ENCODE data around the gene COL9A3. TPM values are rescaled to one million over a fixed set of nuclear protein-coding genes. Genes with fewer than 3 reads are reported as not detected.
A peak's percentile ranks its signal among the peaks of the same experiment; 100 is the strongest.

COL9A3 gene
- total RNA-seq, 1 donor from 2014 or later = 10.5 TPM

- Histone ChIP-seq H3K27ac (no peak overlapping the region), H4K20me1 (ENCODE audit: low read depth) (peaks cover 14% of the 10 kb centered on the region), H2AFZ (replicated peaks) (no peak overlapping the region), H3K4me1 (peaks cover 19% of the 10 kb centered on the region), H3K27me3 (peaks cover 29% of the 10 kb centered on the region), H3F3A (ENCODE audit: low read depth) (peaks cover 20% of the 10 kb centered on the region), H3K9me3 (ENCODE audit: low read depth) (no peaks in the 10 kb centered on the region), H3K4me3 (no peak overlapping the region), H3K4me2 (no peak overlapping the region), H3K9ac (no peak overlapping the region), H3K79me2 (ENCODE audit: low read depth) (no peaks in the 10 kb centered on the region), H3K36me3 (no peaks in the 10 kb centered on the region)
- Mint-ChIP-seq H3K27ac (no peak overlapping the region), H3K4me3 (peak overlapping the region; percentile 60), H3K9me3 (no peaks in the 10 kb centered on the region), H3K27me3 (ENCODE audit: insufficient read depth, low read depth) (peaks cover 15% of the 10 kb centered on the region), H3K4me1 (peaks cover 14% of the 10 kb centered on the region), H3K36me3 (peaks cover 3% of the 10 kb centered on the region)
- no peak for TF ChIP-seq CTCF (IDR thresholded peaks at IDR 0.05)
- no peak for DNase-seq (ENCODE audit: low spot score)
Measured at GRCh38 chr20:62814060-62814708, 2.7 kb upstream of the COL9A3 start.

- no peak for DNase-seq (ENCODE audit: low spot score)
- Histone ChIP-seq H3K79me2 (ENCODE audit: low read depth) (no peaks in the 10 kb centered on the region), H3K9ac (no peak overlapping the region), H4K20me1 (ENCODE audit: low read depth) (peaks cover 9% of the 10 kb centered on the region), H3K4me2 (no peak overlapping the region), H3K9me3 (ENCODE audit: low read depth) (no peaks in the 10 kb centered on the region), H3K4me1 (peaks cover 19% of the 10 kb centered on the region), H3K27me3 (peaks cover 29% of the 10 kb centered on the region), H3K4me3 (no peak overlapping the region), H3K27ac (no peak overlapping the region), H3F3A (ENCODE audit: low read depth) (peaks cover 20% of the 10 kb centered on the region), H3K36me3 (no peaks in the 10 kb centered on the region), H2AFZ (replicated peaks) (no peak overlapping the region)
- no peak for TF ChIP-seq EZH2phosphoT487 (IDR thresholded peaks at IDR 0.05)
- no peak for TF ChIP-seq EZH2 (IDR thresholded peaks at IDR 0.05)
- no peak for TF ChIP-seq CTCF (IDR thresholded peaks at IDR 0.05)
- peaks cover 3% of the 10 kb centered on the region for H3K36me3 Mint-ChIP-seq
- peaks cover 14% of the 10 kb centered on the region for H3K4me1 Mint-ChIP-seq
- no peak overlapping the region for H3K27ac Mint-ChIP-seq
- H3K4me3 Mint-ChIP-seq = peak overlapping the region; percentile 60
- H3K27me3 Mint-ChIP-seq (ENCODE audit: insufficient read depth, low read depth) = peaks cover 15% of the 10 kb centered on the region
- H3K9me3 Mint-ChIP-seq = no peaks in the 10 kb centered on the region
Measured at GRCh38 chr20:62814709-62815065, 2.2 kb upstream of the COL9A3 start.

GRCh38 chr20:62815066-62815991 lies 1.5 kb upstream of the COL9A3 start:
- no peaks in the 10 kb centered on the region for H3K36me3 ChIP-seq
- H2AFZ ChIP-seq (replicated peaks) = no peak overlapping the region
- DNase-seq (ENCODE audit: low spot score) = peak; percentile 66
- H3F3A ChIP-seq (ENCODE audit: low read depth) = peaks cover 20% of the 10 kb centered on the region
- Mint-ChIP-seq H3K4me3 (peak overlapping the region; percentile 78), H3K4me1 (peaks cover 16% of the 10 kb centered on the region), H3K27ac (peak overlapping the region; percentile 69), H3K27me3 (ENCODE audit: insufficient read depth, low read depth) (peaks cover 15% of the 10 kb centered on the region), H3K9me3 (no peaks in the 10 kb centered on the region), H3K36me3 (peaks cover 3% of the 10 kb centered on the region)
- H3K9me3 ChIP-seq (ENCODE audit: low read depth) = no peaks in the 10 kb centered on the region
- H3K79me2 ChIP-seq (ENCODE audit: low read depth) = no peaks in the 10 kb centered on the region
- H4K20me1 ChIP-seq (ENCODE audit: low read depth) = peaks cover 8% of the 10 kb centered on the region
- no peak overlapping the region for H3K27ac ChIP-seq
- peak overlapping the region; percentile 85 for H3K4me2 ChIP-seq
- peak overlapping the region; percentile 53 for H3K4me3 ChIP-seq
- H3K4me1 ChIP-seq = peaks cover 19% of the 10 kb centered on the region
- H3K9ac ChIP-seq = no peak overlapping the region
- TF ChIP-seq EZH2phosphoT487 (IDR thresholded peaks at IDR 0.05) (no peak), CTCF (IDR thresholded peaks at IDR 0.05) (no peak), EZH2 (IDR thresholded peaks at IDR 0.05) (no peak)
- peaks cover 29% of the 10 kb centered on the region for H3K27me3 ChIP-seq

All from neural progenitor cell (in vitro differentiated cells).